Common myeloid progenitor, CD34-positive (primary cell): ENCODE data around the gene USP35.
A peak's percentile ranks its signal among the peaks of the same experiment; 100 is the strongest.

Experiments
- CTCF ChIA-PET: fragments of 350-600 bp; sonication (Branson Sonifier 250); formaldehyde crosslinking; loops from one replicate; lab custom pipeline; 2021; ENCODE audit warnings: antibody characterized with exemption; lab: Charles Lee
- POLR2A ChIA-PET: fragments of 350-600 bp; sonication (Branson Sonifier 250); formaldehyde crosslinking; loops from one replicate; lab custom pipeline; 2021; ENCODE audit warnings: antibody characterized with exemption; lab: Charles Lee
- DNase-seq, 3 donors: peaks; one replicate each; pipeline versions ENCODE4 v3.0.0 to v3.0.0-alpha.2; 2013
- H3K27ac ChIP-seq, 2 experiments: 1 replicate in 1 of 2; 2 replicates in 1 of 2; pipeline ENCODE4 v1.7.0; 2013; ENCODE audit warnings: inconsistent platforms in 2 of 2, low read length in 2 of 2, mild to moderate bottlenecking in 2 of 2, low read depth in 1 of 2, moderate library complexity in 1 of 2; ENCODE audit not compliant: severe bottlenecking in 2 of 2, insufficient read depth in 1 of 2, poor library complexity in 1 of 2
- H3K27me3 ChIP-seq, 5 experiments: replicated peaks in 2 of 5; 1 replicate in 3 of 5; 2 replicates in 2 of 5; pipeline versions ENCODE4 v1.6.1 to v1.7.0; 2013; ENCODE audit warnings: low read length in 4 of 5, mild to moderate bottlenecking in 2 of 5, moderate library complexity in 2 of 5, inconsistent platforms in 1 of 5; ENCODE audit not compliant: insufficient read depth in 5 of 5, control insufficient read depth in 4 of 5
- H3K36me3 ChIP-seq, 4 experiments: 1 replicate in 2 of 4; 2 replicates in 2 of 4; pipeline versions ENCODE4 v1.6.1 to v1.7.0; 2013; ENCODE audit warnings: low read length in 3 of 4, control low read depth in 1 of 4, mild to moderate bottlenecking in 1 of 4; ENCODE audit not compliant: control insufficient read depth in 4 of 4, insufficient read depth in 4 of 4
- H3K4me1 ChIP-seq, 4 experiments: 1 replicate in 3 of 4; 2 replicates in 1 of 4; pipeline versions ENCODE4 v1.6.1 to v1.7.1; 2013; ENCODE audit warnings: low read length in 3 of 4, mild to moderate bottlenecking in 3 of 4, control low read depth in 1 of 4, inconsistent platforms in 1 of 4, moderate library complexity in 1 of 4; ENCODE audit not compliant: control insufficient read depth in 4 of 4, insufficient read depth in 4 of 4; ENCODE audit errors: control extremely low read depth in 1 of 4
- H3K4me3 ChIP-seq, 7 experiments: 1 replicate in 4 of 7; 2 replicates in 3 of 7; pipeline versions ENCODE4 v1.5.1 to v1.7.0; 2013; ENCODE audit warnings: mild to moderate bottlenecking in 7 of 7, low read length in 6 of 7, moderate library complexity in 6 of 7, inconsistent platforms in 2 of 7, low read depth in 2 of 7, control low read depth in 1 of 7; ENCODE audit not compliant: insufficient read depth in 4 of 7, control insufficient read depth in 1 of 7; ENCODE audit errors: extremely low read depth in 1 of 7
- H3K9me3 ChIP-seq, 5 experiments: 1 replicate in 4 of 5; 2 replicates in 1 of 5; pipeline versions ENCODE4 v1.6.1 to v1.7.1; 2013; ENCODE audit warnings: low read length in 4 of 5, mild to moderate bottlenecking in 2 of 5, inconsistent platforms in 1 of 5, low read depth in 1 of 5, moderate library complexity in 1 of 5; ENCODE audit not compliant: control insufficient read depth in 4 of 5, insufficient read depth in 2 of 5; ENCODE audit errors: control extremely low read depth in 1 of 5
- WGBS: methylation state at CpG from one replicate; pipeline ENCODE4 v1.1.5; 2013; ENCODE audit not compliant: insufficient coverage; 5-methylcytosine and 5-hydroxymethylcytosine counted together

Gene USP35

GRCh38 chr11:78244080-78244479 is 55.4 kb downstream of the USP35 start:
- no peak overlapping the region for H3K27ac ChIP-seq
- peaks cover 0 to 13% (median 10%) of the 10 kb centered on the region in 5 experiments for H3K9me3 ChIP-seq
- no peak overlapping the region for H3K4me3 ChIP-seq
- ChIA-PET POLR2A (interaction anchor here (0.7 kb wide), 1 partner anchor 129 kb away, joined by 8 read pairs; no protein-coding TSS in a partner anchor), CTCF (interaction anchor here (0.6 to 1.7 kb wide), 4 partner anchors 17 to 261 kb away, joined by 3 to 5 read pairs (median 4); no protein-coding TSS in a partner anchor)
- WGBS: no CpG with 5 or more reads among the region's 2 CpGs
- peaks cover 16 to 43% (median 20%) of the 10 kb centered on the region in 4 experiments for H3K36me3 ChIP-seq
- peaks cover 0 to 11% (median 2%) of the 10 kb centered on the region in 4 experiments for H3K4me1 ChIP-seq
- no peak for DNase-seq
- no peaks in the 10 kb centered on the region for H3K27me3 ChIP-seq

- CTCF ChIA-PET: interaction anchor here (0.6 to 1.7 kb wide), 4 partner anchors 10 to 260 kb away, joined by 3 to 5 read pairs (median 4); no protein-coding TSS in a partner anchor
- 20% methylated on average over 1 of the region's 4 CpGs for WGBS
- POLR2A ChIA-PET: interaction anchor here (0.6 to 0.7 kb wide), 2 partner anchors 129 to 142 kb away, joined by 4 to 8 read pairs; no protein-coding TSS in a partner anchor
Observed at GRCh38 chr11:78244546-78245255, 56.0 kb downstream of the USP35 start.

GRCh38 chr11:78248191-78248590 is 59.5 kb downstream of the USP35 start:
- 100% methylated on average over 2 of the region's 3 CpGs for WGBS
- Histone ChIP-seq H3K36me3 (peaks cover 16 to 43% (median 26%) of the 10 kb centered on the region in 4 experiments), H3K4me1 (peaks cover 0 to 11% (median 2%) of the 10 kb centered on the region in 4 experiments), H3K9me3 (peaks cover 0 to 5% (median 0%) of the 10 kb centered on the region in 5 experiments), H3K4me3 (no peak overlapping the region), H3K27ac (no peak overlapping the region), H3K27me3 (no peaks in the 10 kb centered on the region)
- CTCF ChIA-PET: interaction anchor here (1.6 kb wide), 1 partner anchor 316 kb away, joined by 4 read pairs; no protein-coding TSS in a partner anchor
- POLR2A ChIA-PET: no interaction called here
- DNase-seq: no peak

More at GRCh38 chr11:78244546-78245255, 56.0 kb downstream of the USP35 start:
- peak in 2 of 3 donors; percentile 28 to 47 for DNase-seq
- Histone ChIP-seq H3K27ac (no peak overlapping the region), H3K36me3 (peaks cover 16 to 47% (median 19%) of the 10 kb centered on the region in 4 experiments), H3K4me3 (no peak overlapping the region), H3K27me3 (no peaks in the 10 kb centered on the region), H3K9me3 (peaks cover 0 to 13% (median 10%) of the 10 kb centered on the region in 5 experiments), H3K4me1 (peaks cover 0 to 11% (median 2%) of the 10 kb centered on the region in 4 experiments)

GRCh38 chr11:78248903-78249302 is 60.2 kb downstream of the USP35 start:
- Histone ChIP-seq H3K4me3 (no peak overlapping the region), H3K27ac (no peak overlapping the region), H3K9me3 (peaks cover 0 to 5% (median 0%) of the 10 kb centered on the region in 5 experiments), H3K4me1 (peaks cover 0 to 9% (median 2%) of the 10 kb centered on the region in 4 experiments), H3K27me3 (no peaks in the 10 kb centered on the region), H3K36me3 (peaks cover 16 to 43% (median 26%) of the 10 kb centered on the region in 4 experiments)
- DNase-seq: no peak
- ChIA-PET POLR2A (interaction anchor here (0.6 kb wide), 1 partner anchor 168 kb away, joined by 4 read pairs; no protein-coding TSS in a partner anchor), CTCF (interaction anchor here (0.9 to 1.6 kb wide), 3 partner anchors 9 to 315 kb away, joined by 3 to 6 read pairs (median 4); no protein-coding TSS in a partner anchor)

- peaks cover 19 to 43% (median 26%) of the 10 kb centered on the region in 4 experiments for H3K36me3 ChIP-seq
- CTCF ChIA-PET: interaction anchor here (1.4 to 1.6 kb wide), 2 partner anchors 10 to 314 kb away, joined by 4 to 6 read pairs; no protein-coding TSS in a partner anchor
- no peaks in the 10 kb centered on the region for H3K27me3 ChIP-seq
- WGBS: 100% methylated on average over 7 of the region's 8 CpGs
- no peak overlapping the region for H3K4me3 ChIP-seq
- H3K27ac ChIP-seq: no peak overlapping the region
- DNase-seq: no peak
- H3K9me3 ChIP-seq: peaks cover 0 to 5% (median 0%) of the 10 kb centered on the region in 5 experiments
- no peaks in the 10 kb centered on the region for H3K4me1 ChIP-seq
- POLR2A ChIA-PET: no interaction called here
Observed at GRCh38 chr11:78250099-78250498, 61.4 kb downstream of the USP35 start.

GRCh38 chr11:78251083-78251775 is 62.5 kb downstream of the USP35 start:
- peaks cover 0 to under 1% (median 0%) of the 10 kb centered on the region in 4 experiments for H3K4me1 ChIP-seq
- WGBS: no CpG with 5 or more reads among the region's 1 CpG
- H3K27ac ChIP-seq: no peak overlapping the region
- ChIA-PET POLR2A (no interaction called here), CTCF (interaction anchor here (0.9 to 1.4 kb wide), 5 partner anchors 10 to 313 kb away, joined by 3 to 5 read pairs (median 3); no protein-coding TSS in a partner anchor)
- DNase-seq: no peak
- H3K4me3 ChIP-seq: no peak overlapping the region
- H3K9me3 ChIP-seq: peaks cover 0 to 4% (median 0%) of the 10 kb centered on the region in 5 experiments
- peaks cover 19 to 41% (median 26%) of the 10 kb centered on the region in 4 experiments for H3K36me3 ChIP-seq
- H3K27me3 ChIP-seq: no peaks in the 10 kb centered on the region
